ENCODE measurements around the gene PPP1R12B. TPM values are rescaled to one million over a fixed set of nuclear protein-coding genes. Genes with fewer than 3 reads are reported as not detected.
"Not testable (repeated sequence)": the region's sequence is repeated elsewhere in the genome, so short reads cannot be mapped to it uniquely, and the experiment has no call there.

PPP1R12B gene
- total RNA-seq, 2 experiments from 2014 or later = 19.1 to 23.5 TPM

GRCh38 chr1:202615501-202616354 lies 267.2 kb downstream of the PPP1R12B start:
- H3K79me2 ChIP-seq (ENCODE audit: insufficient read depth, low read depth, low read length) = no peaks in the 10 kb centered on the region
- intact Hi-C loops (cut with micrococcal nuclease; ENCODE audit: unreplicated experiment) = loop anchor here (5.0 to 10.0 kb wide), 3 partner anchors 273 to 431 kb away; partner anchors contain the start of genes TMEM183A and UBE2T
- no peak overlapping the region for H3K27ac ChIP-seq (ENCODE audit: low read depth, low read length, poor library complexity, severe bottlenecking)
- no peak for TF ChIP-seq EZH2phosphoT487 (IDR thresholded peaks at IDR 0.05; ENCODE audit: borderline replicate concordance, low read depth, low read length)
- TF ChIP-seq CTCF (conservative IDR thresholded peaks at IDR 0.05; ENCODE audit: low read length) = no peak
- peak overlapping the region; percentile 66 for H3K4me2 ChIP-seq (ENCODE audit: low read length)
- CTCF ChIA-PET (ENCODE audit: unreplicated experiment) = no interaction called here
- DNase-seq (ENCODE audit: low spot score) = peak; percentile 73
- H3K9me3 ChIP-seq (ENCODE audit: low read length) = no peaks in the 10 kb centered on the region
- H3K4me1 ChIP-seq (ENCODE audit: insufficient read depth, low read length, poor library complexity, severe bottlenecking) = peaks cover 22% of the 10 kb centered on the region
- no peak overlapping the region for H2AFZ ChIP-seq (ENCODE audit: low read length)
- H4K20me1 ChIP-seq (ENCODE audit: insufficient read depth, low read length) = no peaks in the 10 kb centered on the region
- BruUV-seq (replicated peaks) = no TSS peak
- H3K4me3 ChIP-seq (ENCODE audit: low read depth, low read length, poor library complexity, severe bottlenecking) = peak overlapping the region; percentile 28
- POLR2A ChIA-PET = no interaction called here
- H3K36me3 ChIP-seq (ENCODE audit: insufficient read depth, low read length) = no peaks in the 10 kb centered on the region
- no peaks in the 10 kb centered on the region for H3K9me2 ChIP-seq (ENCODE audit: insufficient read depth, low read length)

- Histone ChIP-seq H3K4me1 (ENCODE audit: insufficient read depth, low read length, poor library complexity, severe bottlenecking) (peaks cover 22% of the 10 kb centered on the region), H3K4me2 (ENCODE audit: low read length) (peak overlapping the region; percentile 66), H3K4me3 (ENCODE audit: low read depth, low read length, poor library complexity, severe bottlenecking) (peak overlapping the region; percentile 28), H3K36me3 (ENCODE audit: insufficient read depth, low read length) (no peaks in the 10 kb centered on the region), H3K9me3 (ENCODE audit: low read length) (no peaks in the 10 kb centered on the region), H3K9me2 (ENCODE audit: insufficient read depth, low read length) (no peaks in the 10 kb centered on the region), H3K27ac (ENCODE audit: low read depth, low read length, poor library complexity, severe bottlenecking) (no peak overlapping the region), H3K79me2 (ENCODE audit: insufficient read depth, low read depth, low read length) (no peaks in the 10 kb centered on the region), H2AFZ (ENCODE audit: low read length) (no peak overlapping the region), H4K20me1 (ENCODE audit: insufficient read depth, low read length) (no peaks in the 10 kb centered on the region)
- POLR2A ChIA-PET = interaction anchor here (0.6 kb wide), 1 partner anchor 11 kb away, joined by 3 read pairs; no protein-coding TSS in a partner anchor
- BruUV-seq (replicated peaks) = no TSS peak
- DNase-seq (ENCODE audit: low spot score) = no peak
- intact Hi-C loops (cut with micrococcal nuclease; ENCODE audit: unreplicated experiment) = loop anchor here (5.0 to 10.0 kb wide), 3 partner anchors 274 to 432 kb away; partner anchors contain the start of genes TMEM183A and UBE2T
- CTCF ChIA-PET (ENCODE audit: unreplicated experiment) = no interaction called here
- no peak for TF ChIP-seq CTCF (conservative IDR thresholded peaks at IDR 0.05; ENCODE audit: low read length)
- TF ChIP-seq EZH2phosphoT487 (IDR thresholded peaks at IDR 0.05; ENCODE audit: borderline replicate concordance, low read depth, low read length) = no peak
Observed at GRCh38 chr1:202616355-202616915, 267.9 kb downstream of the PPP1R12B start.

- intact Hi-C loops (cut with micrococcal nuclease; ENCODE audit: unreplicated experiment) = loop anchor here (5.0 to 10.0 kb wide), 3 partner anchors 277 to 434 kb away; partner anchors contain the start of genes TMEM183A and UBE2T
- H3K9me3 ChIP-seq (ENCODE audit: low read length); H4K20me1 ChIP-seq (ENCODE audit: insufficient read depth, low read length); DNase-seq (ENCODE audit: low spot score); H3K27ac ChIP-seq (ENCODE audit: low read depth, low read length, poor library complexity, severe bottlenecking); CTCF ChIA-PET (ENCODE audit: unreplicated experiment); H3K4me3 ChIP-seq (ENCODE audit: low read depth, low read length, poor library complexity, severe bottlenecking); BruUV-seq (replicated peaks); H3K9me2 ChIP-seq (ENCODE audit: insufficient read depth, low read length); POLR2A ChIA-PET; H3K36me3 ChIP-seq (ENCODE audit: insufficient read depth, low read length); H3K4me2 ChIP-seq (ENCODE audit: low read length); H2AFZ ChIP-seq (ENCODE audit: low read length); H3K79me2 ChIP-seq (ENCODE audit: insufficient read depth, low read depth, low read length): not testable (repeated sequence)
- H3K4me1 ChIP-seq (ENCODE audit: insufficient read depth, low read length, poor library complexity, severe bottlenecking) = peaks cover 22% of the 10 kb centered on the region
Observed at GRCh38 chr1:202619012-202619411, 270.5 kb downstream of the PPP1R12B start.

All from OCI-LY7 (cell line).